Astrocyte (in vitro differentiated cells and primary cell): Measurements from ENCODE around the gene TMTC2.

ENCODE experiments used
- EZH2 ChIP-seq: IDR thresholded peaks from 2 replicates; pipeline ENCODE4 v1.6.1; 2012; ENCODE audit warnings: mild to moderate bottlenecking, low read length, inconsistent platforms; ENCODE audit not compliant: insufficient read depth
- TF ChIP-seq, protein P1 (sequence below): IDR thresholded peaks from 2 replicates; pipeline ENCODE4 v1.5.1; 2011; ENCODE audit warnings: low read depth, mild to moderate bottlenecking, inconsistent platforms, low read length, moderate library complexity; ENCODE audit not compliant: insufficient read depth

DNA sequence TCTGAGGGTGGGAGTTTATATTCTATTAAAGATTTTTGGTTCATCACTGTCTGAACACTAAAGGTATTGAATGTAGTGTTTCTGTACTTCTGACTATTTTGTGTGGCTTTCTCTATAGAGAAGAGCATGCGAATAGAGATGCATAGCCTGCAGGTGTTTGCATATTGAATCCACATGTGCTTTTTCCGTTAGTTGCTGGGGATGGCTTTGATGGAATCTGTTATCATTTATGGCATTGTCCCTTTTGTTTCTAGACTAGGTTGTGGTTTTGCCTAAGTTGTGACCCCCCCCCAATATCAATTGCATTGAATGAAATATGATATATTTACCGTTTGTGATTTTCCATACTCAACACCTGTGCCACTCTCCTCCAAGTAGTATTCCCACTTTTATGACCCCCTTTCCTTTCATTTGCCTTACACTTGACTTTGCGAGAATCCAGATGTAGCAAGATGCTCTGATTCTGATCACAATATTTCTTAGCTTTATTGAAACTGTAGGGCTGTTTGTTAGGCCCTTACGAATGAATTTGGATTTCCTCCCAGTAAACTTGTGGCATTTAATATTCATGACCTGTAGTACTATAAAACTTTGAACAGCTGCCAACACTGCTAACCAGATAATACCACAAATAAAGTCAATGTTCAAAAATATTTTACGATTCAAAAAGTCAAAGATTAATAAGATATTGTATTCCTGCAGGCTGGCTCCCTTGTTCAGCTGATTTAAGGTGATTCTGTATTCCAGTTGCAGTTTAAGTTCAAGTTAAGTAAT, 176.4 kb downstream of the TMTC2 start:
- TF ChIP-seq, protein P1, sequence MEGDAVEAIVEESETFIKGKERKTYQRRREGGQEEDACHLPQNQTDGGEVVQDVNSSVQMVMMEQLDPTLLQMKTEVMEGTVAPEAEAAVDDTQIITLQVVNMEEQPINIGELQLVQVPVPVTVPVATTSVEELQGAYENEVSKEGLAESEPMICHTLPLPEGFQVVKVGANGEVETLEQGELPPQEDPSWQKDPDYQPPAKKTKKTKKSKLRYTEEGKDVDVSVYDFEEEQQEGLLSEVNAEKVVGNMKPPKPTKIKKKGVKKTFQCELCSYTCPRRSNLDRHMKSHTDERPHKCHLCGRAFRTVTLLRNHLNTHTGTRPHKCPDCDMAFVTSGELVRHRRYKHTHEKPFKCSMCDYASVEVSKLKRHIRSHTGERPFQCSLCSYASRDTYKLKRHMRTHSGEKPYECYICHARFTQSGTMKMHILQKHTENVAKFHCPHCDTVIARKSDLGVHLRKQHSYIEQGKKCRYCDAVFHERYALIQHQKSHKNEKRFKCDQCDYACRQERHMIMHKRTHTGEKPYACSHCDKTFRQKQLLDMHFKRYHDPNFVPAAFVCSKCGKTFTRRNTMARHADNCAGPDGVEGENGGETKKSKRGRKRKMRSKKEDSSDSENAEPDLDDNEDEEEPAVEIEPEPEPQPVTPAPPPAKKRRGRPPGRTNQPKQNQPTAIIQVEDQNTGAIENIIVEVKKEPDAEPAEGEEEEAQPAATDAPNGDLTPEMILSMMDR: no peak
- TF ChIP-seq EZH2: no peak
